ENCODE results near the gene LRRC36. TPM values are rescaled to one million over a fixed set of nuclear protein-coding genes. Genes with fewer than 3 reads are reported as not detected.

LRRC36 gene
- total RNA-seq, 3 donors from 2014 or later = 0.90 to 1.5 TPM; not detected in 1

GRCh38 chr16:67291461-67291860 lies 35.2 kb upstream of the LRRC36 start:
- no peak for DNase-seq
- H3K4me1 ChIP-seq (ENCODE audit: low read depth) = no peaks in the 10 kb centered on the region
- no peak for ATAC-seq
- no peak overlapping the region for H3K4me3 ChIP-seq
- no peaks in the 10 kb centered on the region for H3K36me3 ChIP-seq (ENCODE audit: low read depth)
- intact Hi-C loops (cut with DNase I, micrococcal nuclease) = no loop called here
- no peak for TF ChIP-seq CTCF (IDR thresholded peaks at IDR 0.05)
- no peaks in the 10 kb centered on the region for H3K9me3 ChIP-seq

GRCh38 chr16:67294171-67294757 lies 32.4 kb upstream of the LRRC36 start:
- ATAC-seq (no peak), DNase-seq (no peak)
- no peak overlapping the region for H3K4me3 ChIP-seq
- no peaks in the 10 kb centered on the region for H3K36me3 ChIP-seq (ENCODE audit: low read depth)
- H3K9me3 ChIP-seq = no peaks in the 10 kb centered on the region
- no peaks in the 10 kb centered on the region for H3K4me1 ChIP-seq (ENCODE audit: low read depth)
- intact Hi-C loops (cut with DNase I, micrococcal nuclease) = no loop called here
- no peak for TF ChIP-seq CTCF (IDR thresholded peaks at IDR 0.05)

GRCh38 chr16:67294938-67295361 lies 31.7 kb upstream of the LRRC36 start:
- Histone ChIP-seq H3K4me3 (no peak overlapping the region), H3K4me1 (ENCODE audit: low read depth) (no peaks in the 10 kb centered on the region), H3K36me3 (ENCODE audit: low read depth) (no peaks in the 10 kb centered on the region), H3K9me3 (no peaks in the 10 kb centered on the region)
- TF ChIP-seq CTCF (IDR thresholded peaks at IDR 0.05) = no peak
- DNase-seq = no peak
- intact Hi-C loops (cut with DNase I, micrococcal nuclease) = no loop called here
- ATAC-seq = no peak

- Histone ChIP-seq H3K4me3 (no peak overlapping the region), H3K4me1 (ENCODE audit: low read depth) (no peaks in the 10 kb centered on the region), H3K36me3 (ENCODE audit: low read depth) (no peaks in the 10 kb centered on the region), H3K9me3 (no peaks in the 10 kb centered on the region)
- DNase-seq = no peak
- no peak for TF ChIP-seq CTCF (IDR thresholded peaks at IDR 0.05)
- intact Hi-C loops (cut with DNase I, micrococcal nuclease) = no loop called here
- no peak for ATAC-seq
These were observed 30.2 kb upstream of the LRRC36 start for GRCh38 chr16:67296420-67296819.

GRCh38 chr16:67298277-67298676 lies 28.3 kb upstream of the LRRC36 start:
- ATAC-seq (no peak), DNase-seq (no peak)
- Histone ChIP-seq H3K36me3 (ENCODE audit: low read depth) (no peaks in the 10 kb centered on the region), H3K9me3 (no peaks in the 10 kb centered on the region), H3K4me1 (ENCODE audit: low read depth) (no peaks in the 10 kb centered on the region), H3K4me3 (no peak overlapping the region)
- no peak for TF ChIP-seq CTCF (IDR thresholded peaks at IDR 0.05)
- intact Hi-C loops (cut with DNase I, micrococcal nuclease) = no loop called here

- DNase-seq (no peak), ATAC-seq (no peak)
- Histone ChIP-seq H3K4me3 (no peak overlapping the region), H3K36me3 (ENCODE audit: low read depth) (no peaks in the 10 kb centered on the region), H3K9me3 (no peaks in the 10 kb centered on the region), H3K4me1 (ENCODE audit: low read depth) (no peaks in the 10 kb centered on the region)
- intact Hi-C loops (cut with DNase I, micrococcal nuclease) = no loop called here
- TF ChIP-seq CTCF (IDR thresholded peaks at IDR 0.05) = no peak
These were observed 27.3 kb upstream of the LRRC36 start for GRCh38 chr16:67299269-67299668.
